ENCODE data around the gene CNTLN. TPM values are rescaled to one million over a fixed set of nuclear protein-coding genes. Genes with fewer than 3 reads are reported as not detected.
"Not testable (repeated sequence)": the region's sequence is repeated elsewhere in the genome, so short reads cannot be mapped to it uniquely, and the experiment has no call there.

Gene CNTLN
- total RNA-seq, 3 donors from 2014 or later = 13.6 to 19.7 (median 14.6) TPM

- Histone ChIP-seq H3K27me3 (no peaks in the 10 kb centered on the region), H3K27ac (no peak overlapping the region), H3K36me3 (peaks cover 4% of the 10 kb centered on the region), H3K4me3 (no peak overlapping the region), H3K9me3 (no peaks in the 10 kb centered on the region), H3K4me1 (no peaks in the 10 kb centered on the region)
- no peak for DNase-seq (ENCODE audit: low spot score in 2 of 2)
- intact Hi-C loops (cut with DNase I; ENCODE audit: low total_unique reads) = no loop called here
- TF ChIP-seq POLR2A (IDR thresholded peaks at IDR 0.05) = no peak
Observed at GRCh38 chr9:17380126-17380861, 245.5 kb downstream of the CNTLN start.

DNA sequence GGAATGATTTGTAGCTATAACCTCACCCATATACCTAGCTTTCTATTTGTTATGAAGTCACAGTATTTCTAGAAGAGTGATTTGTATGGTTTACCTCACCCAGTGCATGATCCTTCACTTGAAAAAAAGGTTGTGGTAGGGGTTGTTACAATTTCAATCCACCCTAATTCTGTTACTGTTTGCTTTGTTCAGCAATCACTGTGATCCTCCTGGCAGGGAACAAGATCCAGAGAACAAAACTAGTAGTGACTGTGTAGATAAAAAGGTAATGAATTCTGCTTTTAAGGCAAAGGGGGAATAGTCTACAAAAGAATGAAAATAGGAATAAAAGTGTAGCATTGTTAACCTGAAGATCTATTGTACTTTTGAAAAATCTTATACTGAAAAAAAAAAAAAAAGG is 252.7 kb downstream of the CNTLN start:
- DNase-seq (ENCODE audit: low spot score in 2 of 2) = no peak
- H3K4me1 ChIP-seq = no peaks in the 10 kb centered on the region
- no peaks in the 10 kb centered on the region for H3K9me3 ChIP-seq
- H3K27ac ChIP-seq = no peak overlapping the region
- H3K4me3 ChIP-seq = no peak overlapping the region
- peaks cover under 1% of the 10 kb centered on the region for H3K36me3 ChIP-seq
- TF ChIP-seq CTCF (IDR thresholded peaks at IDR 0.05) (no peak), POLR2A (IDR thresholded peaks at IDR 0.05) (no peak), POLR2AphosphoS5 (IDR thresholded peaks at IDR 0.05) (no peak)
- intact Hi-C loops (cut with DNase I; ENCODE audit: low total_unique reads) = no loop called here
- H3K27me3 ChIP-seq = no peaks in the 10 kb centered on the region

DNA sequence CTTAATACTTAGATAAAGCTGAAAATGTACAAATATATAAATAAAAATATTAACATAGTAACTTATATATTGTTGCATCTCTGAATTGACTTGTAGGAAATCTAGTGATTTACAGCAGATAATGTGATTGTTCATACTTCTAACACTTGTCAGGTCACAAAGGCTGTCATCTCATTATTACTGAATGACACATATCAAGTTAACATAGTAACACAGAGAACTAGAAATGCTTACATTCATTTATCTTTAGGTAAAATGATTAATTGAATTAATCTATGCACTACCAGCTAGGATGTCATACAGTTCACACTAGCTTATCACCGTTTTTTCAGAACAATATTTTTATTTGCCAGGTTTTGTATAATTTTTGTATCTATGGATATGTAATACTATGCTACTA is 254.2 kb downstream of the CNTLN start:
- TF ChIP-seq POLR2A (IDR thresholded peaks at IDR 0.05) (no peak), CTCF (IDR thresholded peaks at IDR 0.05) (no peak), POLR2AphosphoS5 (IDR thresholded peaks at IDR 0.05) (no peak)
- intact Hi-C loops (cut with DNase I; ENCODE audit: low total_unique reads) = no loop called here
- Histone ChIP-seq H3K4me3 (no peak overlapping the region), H3K9me3 (no peaks in the 10 kb centered on the region), H3K27ac (no peak overlapping the region), H3K36me3 (no peaks in the 10 kb centered on the region), H3K27me3 (no peaks in the 10 kb centered on the region), H3K4me1 (no peaks in the 10 kb centered on the region)
- DNase-seq (ENCODE audit: low spot score in 2 of 2) = no peak

DNA sequence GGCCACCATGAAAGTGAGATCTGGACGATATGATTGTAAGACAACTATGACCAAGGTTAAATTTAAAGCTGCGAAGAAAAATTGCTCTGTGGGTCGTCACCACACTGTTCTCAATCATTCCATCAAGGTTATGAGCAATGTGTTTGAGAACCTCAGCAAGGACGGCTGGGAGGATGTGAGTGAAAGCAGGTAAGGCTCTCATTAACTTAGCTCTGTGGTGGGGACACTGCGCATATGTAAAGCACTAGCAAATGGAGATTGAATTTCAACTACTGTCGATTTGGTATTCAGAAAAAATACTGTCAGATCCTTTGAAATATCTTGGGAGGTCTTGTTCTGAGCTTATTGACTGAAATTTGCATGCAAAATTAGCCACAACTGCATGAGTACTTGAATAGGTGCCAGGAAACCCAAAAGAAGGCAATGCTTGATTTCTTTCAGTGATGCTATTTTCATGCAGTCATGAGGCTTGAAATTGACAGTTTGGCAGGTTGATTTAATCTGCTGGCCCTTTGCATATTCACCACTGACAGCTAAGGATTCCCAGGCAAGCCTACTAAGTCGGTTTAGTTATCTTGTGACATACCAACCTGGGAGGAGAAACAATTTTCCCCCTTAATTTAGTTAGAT is 260.2 kb downstream of the CNTLN start:
- TF ChIP-seq POLR2AphosphoS5 (IDR thresholded peaks at IDR 0.05) (no peak), CTCF (IDR thresholded peaks at IDR 0.05) (no peak), POLR2A (IDR thresholded peaks at IDR 0.05) (no peak)
- H3K36me3 ChIP-seq = no peaks in the 10 kb centered on the region

GRCh38 chr9:17397166-17397728 is 262.4 kb downstream of the CNTLN start:
- DNase-seq (ENCODE audit: low spot score in 2 of 2); intact Hi-C loops (cut with DNase I; ENCODE audit: low total_unique reads); H3K9me3 ChIP-seq; H3K4me3 ChIP-seq; H3K4me1 ChIP-seq; H3K36me3 ChIP-seq; H3K27ac ChIP-seq; H3K27me3 ChIP-seq: not testable (repeated sequence)

More for the DNA sequence above, 260.2 kb downstream of the CNTLN start:
- Histone ChIP-seq H3K9me3 (no peaks in the 10 kb centered on the region), H3K4me3 (no peak overlapping the region), H3K27ac (no peak overlapping the region), H3K4me1 (no peaks in the 10 kb centered on the region), H3K27me3 (no peaks in the 10 kb centered on the region)
- intact Hi-C loops (cut with DNase I; ENCODE audit: low total_unique reads) = no loop called here
- DNase-seq (ENCODE audit: low spot score in 2 of 2) = no peak

DNA sequence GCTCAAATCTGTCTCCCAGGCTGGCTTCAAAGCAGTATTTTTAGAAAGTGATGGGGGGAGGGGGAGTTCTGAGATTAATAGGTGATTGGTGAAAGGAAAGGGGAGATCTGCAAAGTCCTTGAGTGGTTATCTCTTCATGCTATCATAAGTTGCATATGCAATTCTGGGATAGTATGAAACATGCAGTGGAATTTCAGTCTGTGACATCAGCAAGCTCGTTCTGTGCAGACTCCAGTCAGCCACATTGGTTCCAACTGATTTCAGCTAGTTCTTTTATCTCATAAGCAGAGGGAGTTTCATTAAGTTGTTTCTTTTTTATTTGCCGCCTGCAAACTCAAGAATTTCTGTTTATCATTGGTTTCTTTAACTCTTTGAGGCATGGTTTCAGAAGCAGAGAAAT is 263.5 kb downstream of the CNTLN start:
- DNase-seq (ENCODE audit: low spot score in 2 of 2) = no peak
- Histone ChIP-seq H3K9me3 (no peaks in the 10 kb centered on the region), H3K36me3 (no peaks in the 10 kb centered on the region), H3K4me1 (no peaks in the 10 kb centered on the region), H3K27ac (no peak overlapping the region), H3K4me3 (no peak overlapping the region), H3K27me3 (no peaks in the 10 kb centered on the region)
- intact Hi-C loops (cut with DNase I; ENCODE audit: low total_unique reads) = no loop called here
- TF ChIP-seq POLR2AphosphoS5 (IDR thresholded peaks at IDR 0.05) (no peak), CTCF (IDR thresholded peaks at IDR 0.05) (no peak), POLR2A (IDR thresholded peaks at IDR 0.05) (no peak)
